Measurements from ENCODE around the gene ZNF223. TPM values are rescaled to one million over a fixed set of nuclear protein-coding genes. Genes with fewer than 3 reads are reported as not detected.

The ZNF223 gene
- total and polyA plus RNA-seq, 10 of the 15 experiments (the other 5 are each of a cell fraction or from before 2014, with no cell fraction given): 0.05 to 3.7 (median 0.14) TPM; not detected in 4

GRCh38 chr19:44051650-44052402, at the start of gene ZNF223 (continued):
- TF ChIP-seq WRNIP1 (IDR thresholded peaks at IDR 0.05; ENCODE audit: borderline replicate concordance, low read depth, low read length) (no peak), SRF (IDR thresholded peaks at IDR 0.05; ENCODE audit: low read depth in 2 of 2, low read length in 2 of 2) (no peak), NBN (IDR thresholded peaks at IDR 0.05) (no peak), TARDBP (IDR thresholded peaks at IDR 0.05; ENCODE audit: borderline replicate concordance) (no peak), GABPA (IDR thresholded peaks at IDR 0.05; ENCODE audit: low read depth) (peak; percentile 64), IKZF1 (conservative IDR thresholded peaks at IDR 0.05) (peak; percentile 98), SREBF2 (IDR thresholded peaks at IDR 0.05; ENCODE audit: low read length) (no peak), HDGF (IDR thresholded peaks at IDR 0.05) (no peak), EED (IDR thresholded peaks at IDR 0.05; ENCODE audit: low read depth) (no peak), PAX8 (IDR thresholded peaks at IDR 0.05) (no peak), RCOR1 (conservative IDR thresholded peaks at IDR 0.05; ENCODE audit: low read depth, low read length) (no peak), SP1 (IDR thresholded peaks at IDR 0.05; ENCODE audit: low read depth, low read length) (peak; percentile 7), CHD4 (IDR thresholded peaks at IDR 0.05) (no peak), CREB1 (IDR thresholded peaks at IDR 0.05; ENCODE audit: low read depth) (no peak), KDM1A (IDR thresholded peaks at IDR 0.05; ENCODE audit: borderline replicate concordance) (no peak), EP300 (IDR thresholded peaks at IDR 0.05; ENCODE audit: borderline replicate concordance in 1 of 2, control insufficient read depth in 1 of 2, low read depth in 2 of 2, low read length in 2 of 2) (no peak), USF1 (IDR thresholded peaks at IDR 0.05; ENCODE audit: borderline replicate concordance, extremely low read length, insufficient read depth, low read depth, low read length) (no peak), SKIL (IDR thresholded peaks at IDR 0.05; ENCODE audit: low read depth, poor library complexity, severe bottlenecking) (peak; percentile 45), NFXL1 (IDR thresholded peaks at IDR 0.05; ENCODE audit: borderline replicate concordance) (no peak)
- TF ChIP-seq, protein P1, sequence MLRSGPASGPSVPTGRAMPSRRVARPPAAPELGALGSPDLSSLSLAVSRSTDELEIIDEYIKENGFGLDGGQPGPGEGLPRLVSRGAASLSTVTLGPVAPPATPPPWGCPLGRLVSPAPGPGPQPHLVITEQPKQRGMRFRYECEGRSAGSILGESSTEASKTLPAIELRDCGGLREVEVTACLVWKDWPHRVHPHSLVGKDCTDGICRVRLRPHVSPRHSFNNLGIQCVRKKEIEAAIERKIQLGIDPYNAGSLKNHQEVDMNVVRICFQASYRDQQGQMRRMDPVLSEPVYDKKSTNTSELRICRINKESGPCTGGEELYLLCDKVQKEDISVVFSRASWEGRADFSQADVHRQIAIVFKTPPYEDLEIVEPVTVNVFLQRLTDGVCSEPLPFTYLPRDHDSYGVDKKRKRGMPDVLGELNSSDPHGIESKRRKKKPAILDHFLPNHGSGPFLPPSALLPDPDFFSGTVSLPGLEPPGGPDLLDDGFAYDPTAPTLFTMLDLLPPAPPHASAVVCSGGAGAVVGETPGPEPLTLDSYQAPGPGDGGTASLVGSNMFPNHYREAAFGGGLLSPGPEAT (IDR thresholded peaks at IDR 0.05; ENCODE audit: low read depth): peak; percentile 84
- TF ChIP-seq, protein P2, sequence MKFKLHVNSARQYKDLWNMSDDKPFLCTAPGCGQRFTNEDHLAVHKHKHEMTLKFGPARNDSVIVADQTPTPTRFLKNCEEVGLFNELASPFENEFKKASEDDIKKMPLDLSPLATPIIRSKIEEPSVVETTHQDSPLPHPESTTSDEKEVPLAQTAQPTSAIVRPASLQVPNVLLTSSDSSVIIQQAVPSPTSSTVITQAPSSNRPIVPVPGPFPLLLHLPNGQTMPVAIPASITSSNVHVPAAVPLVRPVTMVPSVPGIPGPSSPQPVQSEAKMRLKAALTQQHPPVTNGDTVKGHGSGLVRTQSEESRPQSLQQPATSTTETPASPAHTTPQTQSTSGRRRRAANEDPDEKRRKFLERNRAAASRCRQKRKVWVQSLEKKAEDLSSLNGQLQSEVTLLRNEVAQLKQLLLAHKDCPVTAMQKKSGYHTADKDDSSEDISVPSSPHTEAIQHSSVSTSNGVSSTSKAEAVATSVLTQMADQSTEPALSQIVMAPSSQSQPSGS (IDR thresholded peaks at IDR 0.05; ENCODE audit: low read length): no peak
- TF ChIP-seq, protein P3, sequence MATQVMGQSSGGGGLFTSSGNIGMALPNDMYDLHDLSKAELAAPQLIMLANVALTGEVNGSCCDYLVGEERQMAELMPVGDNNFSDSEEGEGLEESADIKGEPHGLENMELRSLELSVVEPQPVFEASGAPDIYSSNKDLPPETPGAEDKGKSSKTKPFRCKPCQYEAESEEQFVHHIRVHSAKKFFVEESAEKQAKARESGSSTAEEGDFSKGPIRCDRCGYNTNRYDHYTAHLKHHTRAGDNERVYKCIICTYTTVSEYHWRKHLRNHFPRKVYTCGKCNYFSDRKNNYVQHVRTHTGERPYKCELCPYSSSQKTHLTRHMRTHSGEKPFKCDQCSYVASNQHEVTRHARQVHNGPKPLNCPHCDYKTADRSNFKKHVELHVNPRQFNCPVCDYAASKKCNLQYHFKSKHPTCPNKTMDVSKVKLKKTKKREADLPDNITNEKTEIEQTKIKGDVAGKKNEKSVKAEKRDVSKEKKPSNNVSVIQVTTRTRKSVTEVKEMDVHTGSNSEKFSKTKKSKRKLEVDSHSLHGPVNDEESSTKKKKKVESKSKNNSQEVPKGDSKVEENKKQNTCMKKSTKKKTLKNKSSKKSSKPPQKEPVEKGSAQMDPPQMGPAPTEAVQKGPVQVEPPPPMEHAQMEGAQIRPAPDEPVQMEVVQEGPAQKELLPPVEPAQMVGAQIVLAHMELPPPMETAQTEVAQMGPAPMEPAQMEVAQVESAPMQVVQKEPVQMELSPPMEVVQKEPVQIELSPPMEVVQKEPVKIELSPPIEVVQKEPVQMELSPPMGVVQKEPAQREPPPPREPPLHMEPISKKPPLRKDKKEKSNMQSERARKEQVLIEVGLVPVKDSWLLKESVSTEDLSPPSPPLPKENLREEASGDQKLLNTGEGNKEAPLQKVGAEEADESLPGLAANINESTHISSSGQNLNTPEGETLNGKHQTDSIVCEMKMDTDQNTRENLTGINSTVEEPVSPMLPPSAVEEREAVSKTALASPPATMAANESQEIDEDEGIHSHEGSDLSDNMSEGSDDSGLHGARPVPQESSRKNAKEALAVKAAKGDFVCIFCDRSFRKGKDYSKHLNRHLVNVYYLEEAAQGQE (IDR thresholded peaks at IDR 0.05; ENCODE audit: low read depth, low read length): no peak
